ENCODE measurements around the gene CCDC88A.
"Not testable (repeated sequence)": the region's sequence is repeated elsewhere in the genome, so short reads cannot be mapped to it uniquely, and the experiment has no call there.

CCDC88A gene

GRCh38 chr2:55302241-55302640 is 117.4 kb downstream of the CCDC88A start:
- no peak for DNase-seq (ENCODE audit: low spot score)

DNA sequence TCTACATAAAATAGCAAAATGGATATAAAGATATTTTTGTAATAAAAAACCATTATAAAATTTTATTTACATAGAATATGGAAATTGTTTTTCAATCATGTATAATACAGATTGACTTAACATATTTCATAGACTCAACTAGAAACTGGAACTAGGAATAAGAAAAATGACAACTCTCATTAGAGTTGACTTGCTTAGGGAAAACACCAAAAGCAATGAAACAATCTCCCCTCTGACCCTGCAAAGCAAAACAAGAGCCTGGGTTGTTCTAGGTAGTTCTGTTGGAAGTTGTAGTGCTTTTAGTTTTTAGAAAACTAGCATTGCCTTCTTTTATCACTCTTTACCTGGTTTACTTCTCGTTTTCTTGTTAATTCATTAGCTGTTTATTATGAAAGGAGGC is 118.4 kb downstream of the CCDC88A start:
- DNase-seq (ENCODE audit: low spot score): no peak

DNA sequence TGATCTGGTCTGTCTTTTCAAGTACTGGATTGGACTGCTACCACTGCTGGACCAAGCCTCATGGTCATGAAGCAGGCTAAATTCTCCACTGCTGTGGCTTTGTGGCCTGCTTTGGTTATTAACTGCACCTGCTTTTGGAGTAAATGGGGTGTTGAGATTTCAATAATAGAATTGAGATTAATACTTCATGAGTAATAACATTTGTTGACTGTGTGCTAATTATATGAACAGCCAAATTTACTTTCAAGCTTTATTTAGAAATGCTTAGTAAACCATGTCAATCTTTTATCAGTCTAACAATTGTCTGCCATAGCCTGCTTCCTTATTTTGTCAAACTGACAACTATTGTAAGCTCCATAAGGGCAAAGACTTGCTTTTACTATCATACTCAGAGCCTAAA is 123.3 kb downstream of the CCDC88A start:
- no peak for DNase-seq (ENCODE audit: low spot score)

DNA sequence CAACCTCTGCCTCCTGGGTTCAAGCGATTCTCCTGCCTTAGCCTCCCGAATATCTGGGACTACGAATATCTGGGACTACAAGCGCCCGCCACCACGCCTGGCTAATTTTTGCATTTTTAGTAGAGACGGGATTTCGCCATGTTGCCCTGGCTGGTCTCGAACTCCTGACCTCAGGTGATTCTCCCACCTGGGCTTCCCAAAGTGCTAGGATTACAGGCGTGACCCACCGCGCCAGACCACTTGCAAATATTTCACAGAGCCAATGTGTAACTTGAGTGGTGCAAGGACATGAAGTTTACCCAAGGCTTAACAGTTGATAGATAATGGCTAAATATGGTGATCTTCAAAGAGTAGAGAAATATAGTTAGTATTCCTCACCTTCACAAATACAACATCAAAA is 136.6 kb downstream of the CCDC88A start:
- no peak for DNase-seq (ENCODE audit: low spot score)

GRCh38 chr2:55282110-55282917 is 137.3 kb downstream of the CCDC88A start:
- DNase-seq (ENCODE audit: low spot score): no peak

DNA sequence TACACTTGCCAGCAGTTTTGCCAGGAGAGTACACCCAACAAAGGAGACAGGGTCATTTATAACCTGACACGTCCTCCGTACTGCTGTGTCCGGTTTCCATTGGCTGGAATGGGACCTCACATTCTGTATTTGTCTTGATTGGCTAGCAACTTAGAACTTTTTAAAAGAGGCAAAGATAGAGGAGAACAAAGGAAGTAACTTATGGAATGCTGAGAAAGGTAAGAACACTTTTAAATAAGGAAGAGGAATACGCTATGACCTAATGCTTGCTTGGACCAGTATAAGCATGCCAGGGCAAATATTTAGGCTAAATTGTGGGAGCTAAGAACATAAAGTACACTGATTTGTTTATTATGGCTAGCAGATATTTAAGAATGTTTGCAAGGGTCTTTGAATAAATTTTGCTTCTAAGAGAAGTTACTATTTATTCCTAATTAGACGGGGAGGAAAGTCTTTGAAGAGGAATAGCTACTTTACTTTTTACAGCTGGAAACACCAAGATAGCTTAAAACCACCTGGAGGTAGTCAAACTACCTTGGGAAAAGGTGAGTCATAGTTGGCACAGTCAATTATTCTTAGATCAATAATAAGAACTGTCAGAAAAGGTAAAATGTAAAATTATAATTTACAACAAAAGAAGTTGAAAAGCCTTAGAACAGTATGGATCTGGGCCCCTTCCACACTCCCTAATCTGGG is 138.7 kb downstream of the CCDC88A start:
- DNase-seq (ENCODE audit: low spot score): not testable (repeated sequence)

GRCh38 chr2:55279859-55280424 is 139.7 kb downstream of the CCDC88A start:
- DNase-seq (ENCODE audit: low spot score): not testable (repeated sequence)

DNA sequence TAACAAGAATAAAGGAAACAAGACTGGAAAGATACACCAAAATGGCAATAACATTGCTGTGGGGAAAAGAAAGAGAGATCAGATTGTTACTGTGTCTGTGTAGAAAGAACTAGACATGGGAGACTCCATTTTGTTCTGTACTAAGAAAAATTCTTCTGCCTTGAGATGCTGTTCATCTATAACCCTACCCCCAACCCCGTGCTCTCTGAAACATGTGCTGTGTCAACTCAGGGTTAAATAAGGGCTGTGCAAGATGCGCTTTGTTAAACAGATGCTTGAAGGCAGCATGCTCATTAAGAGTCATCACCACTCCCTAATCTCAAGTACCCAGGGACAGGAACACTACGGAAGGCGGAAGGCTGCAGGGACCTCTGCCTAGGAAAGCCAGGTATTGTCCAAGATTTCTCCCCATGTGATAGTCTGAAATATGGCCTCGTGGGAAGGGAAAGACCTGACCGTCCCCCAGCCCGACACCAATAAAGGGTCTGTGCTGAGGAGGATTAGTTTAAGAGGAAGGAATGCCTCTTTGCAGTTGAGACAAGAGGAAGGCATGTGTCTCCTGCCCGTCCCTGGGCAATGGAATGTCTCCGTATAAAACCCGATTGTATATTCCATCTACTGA is 140.3 kb downstream of the CCDC88A start:
- DNase-seq (ENCODE audit: low spot score): not testable (repeated sequence)

- DNase-seq (ENCODE audit: low spot score): no peak
Observed at GRCh38 chr2:55277310-55277709, 142.3 kb downstream of the CCDC88A start.

DNA sequence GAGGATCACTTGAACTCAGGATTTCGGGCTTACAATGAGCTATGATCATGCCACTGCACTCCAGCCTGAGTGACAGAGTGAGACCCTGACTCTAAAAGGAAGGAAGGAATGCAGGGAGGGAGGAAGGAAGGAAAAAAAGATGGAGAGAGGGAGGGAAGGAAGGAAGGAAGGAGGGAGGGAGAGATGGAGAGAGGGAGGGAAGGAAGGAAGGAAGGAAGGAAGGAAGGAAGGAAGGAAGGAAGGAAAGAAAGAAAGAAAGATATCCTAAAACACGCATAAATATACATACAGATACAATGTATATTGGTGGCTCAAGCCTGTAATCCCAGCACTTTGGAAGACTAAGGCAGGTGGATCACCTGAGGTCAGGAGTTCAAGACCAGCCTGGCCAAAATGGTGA is 145.3 kb downstream of the CCDC88A start:
- DNase-seq (ENCODE audit: low spot score): not testable (repeated sequence)

- DNase-seq (ENCODE audit: low spot score): no peak
Observed at GRCh38 chr2:55269645-55269990, 150.0 kb downstream of the CCDC88A start.

GRCh38 chr2:55268907-55269644 is 150.6 kb downstream of the CCDC88A start, which contains the start of gene MTIF2:
Gene MTIF2, minus strand, starts transcription at chr2:55269231. Its CDS starts 5,373 bp downstream, at chr2:55263858.
- DNase-seq (ENCODE audit: low spot score): peak; percentile 87

DNA sequence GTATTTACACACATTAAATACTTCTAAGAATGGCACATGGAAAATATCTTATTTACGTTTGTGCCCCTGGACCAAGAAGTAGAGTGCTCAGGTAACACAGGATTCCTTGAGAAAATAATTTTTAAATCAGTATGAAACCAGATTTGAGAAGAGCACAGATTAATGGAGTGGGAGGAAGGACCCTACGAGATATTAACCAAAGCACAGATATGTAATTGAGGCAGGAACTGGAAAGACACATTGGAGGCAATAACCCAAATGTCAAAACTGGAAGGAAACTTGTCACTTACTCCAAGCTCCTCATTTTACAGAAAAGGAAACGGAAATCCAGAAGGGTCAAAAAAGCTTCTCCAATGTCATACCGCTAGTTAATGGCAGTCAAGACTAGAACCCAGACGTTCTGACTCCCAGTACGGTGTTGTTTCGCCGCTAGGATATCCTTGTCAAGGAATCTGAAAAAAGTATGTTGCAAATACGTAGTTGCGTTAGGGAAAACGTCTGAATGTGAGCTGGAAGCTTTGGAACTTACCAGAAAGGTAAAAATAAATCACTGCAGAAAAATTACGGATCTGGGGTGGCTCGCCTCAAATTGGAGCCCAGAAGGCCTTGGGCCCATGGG is 151.3 kb downstream of the CCDC88A start:
- no peak for DNase-seq (ENCODE audit: low spot score)

DNA sequence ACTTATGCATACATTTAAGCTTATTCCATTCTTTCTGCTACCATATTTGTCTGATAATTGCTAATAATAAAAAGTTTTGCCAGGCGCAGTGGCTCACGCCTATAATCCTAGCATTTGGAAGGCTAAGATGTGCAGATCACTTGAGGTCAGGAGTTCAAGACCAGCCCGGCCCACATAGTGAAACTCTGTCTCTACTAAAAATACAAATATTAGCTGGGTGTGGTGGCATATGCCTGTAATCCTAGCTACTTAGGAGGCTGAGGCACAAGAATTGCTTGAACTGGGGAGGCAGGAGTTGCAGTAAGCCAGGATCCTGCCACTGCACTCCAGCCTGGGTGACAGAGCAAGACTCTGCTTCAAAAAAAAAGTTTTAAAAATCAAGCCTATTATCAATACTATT is 160.1 kb downstream of the CCDC88A start:
- not testable (repeated sequence) for DNase-seq (ENCODE audit: low spot score)

DNA sequence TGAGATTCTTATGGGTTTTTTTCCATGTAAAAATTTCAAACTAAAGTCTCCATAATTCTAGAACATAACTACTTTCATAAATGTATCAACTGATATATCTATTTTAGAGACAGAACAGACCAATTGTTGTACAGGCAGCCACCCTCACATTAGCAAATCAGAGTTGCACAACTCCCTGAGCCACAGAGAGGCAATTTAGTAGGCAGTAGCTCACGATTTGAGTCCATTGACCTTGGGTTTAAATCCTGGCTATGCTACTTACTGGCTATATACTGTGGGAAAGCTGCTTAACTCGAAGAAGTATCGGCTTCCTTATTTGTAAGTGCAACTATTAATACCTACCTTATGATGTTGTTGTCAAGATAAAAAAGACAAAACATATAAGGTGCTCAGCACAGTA is 166.8 kb downstream of the CCDC88A start:
- no peak for DNase-seq (ENCODE audit: low spot score)

- DNase-seq (ENCODE audit: low spot score): no peak
Observed at GRCh38 chr2:55247025-55247424, 172.6 kb downstream of the CCDC88A start.

DNA sequence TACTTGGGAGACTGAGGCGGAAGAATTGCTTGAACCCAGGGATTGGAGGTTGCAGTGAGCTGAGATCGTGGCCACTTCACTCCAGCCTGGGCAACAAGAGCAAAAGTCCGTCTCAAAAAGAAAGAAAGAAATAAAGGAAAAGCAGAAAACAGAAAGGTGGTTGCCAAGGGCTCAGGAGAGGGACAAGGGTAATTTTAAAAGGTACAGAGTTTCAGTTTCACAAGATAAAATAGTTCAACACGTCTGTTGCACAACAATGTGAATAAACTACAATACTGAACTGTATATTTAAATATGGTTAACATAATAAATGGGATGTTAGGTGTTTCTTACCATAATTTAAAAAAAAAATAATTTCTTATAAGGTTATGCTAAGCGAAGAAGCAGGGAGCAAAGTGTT is 174.2 kb downstream of the CCDC88A start:
- DNase-seq (ENCODE audit: low spot score): no peak

GRCh38 chr2:55242617-55243016 is 177.0 kb downstream of the CCDC88A start:
- no peak for DNase-seq (ENCODE audit: low spot score)

DNA sequence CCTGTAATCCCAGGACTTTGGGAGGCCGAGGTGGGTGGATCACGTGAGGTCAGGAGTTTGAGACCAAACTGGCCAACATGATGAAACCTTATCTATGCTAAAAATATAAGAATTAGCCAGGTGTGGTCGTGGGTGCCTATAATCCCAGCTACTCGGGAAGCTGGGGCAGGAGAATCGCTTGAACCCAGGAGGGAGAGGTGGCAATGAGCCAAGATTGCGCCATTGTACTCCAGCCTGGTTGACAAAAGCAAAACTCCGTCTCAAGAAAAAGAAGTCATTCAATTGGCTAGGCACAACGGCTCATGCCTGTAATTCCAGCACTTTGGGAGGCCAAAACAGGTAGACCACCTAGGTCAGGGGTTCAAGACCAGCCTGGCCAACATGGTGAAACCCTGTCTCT is 178.1 kb downstream of the CCDC88A start:
- DNase-seq (ENCODE audit: low spot score): not testable (repeated sequence)

DNA sequence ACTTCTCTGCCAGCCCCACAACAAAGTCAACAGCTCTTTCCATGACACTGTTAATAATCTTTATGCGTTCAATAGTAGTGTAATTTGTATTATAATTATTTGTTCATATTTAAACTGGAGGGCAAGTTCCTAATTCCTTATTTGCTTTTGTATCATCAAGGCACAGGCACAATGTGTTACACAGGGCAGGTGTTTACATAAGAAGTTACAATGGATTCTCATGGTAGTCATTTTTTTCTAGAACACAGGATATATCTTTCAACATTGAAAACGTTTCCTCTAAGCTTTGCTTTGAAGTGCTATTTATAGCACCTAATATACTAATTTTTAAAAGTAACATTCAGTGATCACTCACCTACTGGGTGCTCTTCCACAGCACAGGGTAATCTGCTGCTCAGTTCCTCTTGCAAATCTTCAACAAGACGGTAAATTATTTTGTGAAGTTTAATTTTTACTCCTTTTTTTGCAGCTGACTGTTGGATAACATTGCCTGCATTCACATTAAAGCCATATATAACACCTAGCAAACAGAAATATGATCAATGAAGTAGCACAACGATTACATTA is 179.9 kb downstream of the CCDC88A start:
- no peak for DNase-seq (ENCODE audit: low spot score)
